K562 (cell line): ENCODE data around the gene PRSS23.

Experiments used
- ATF6 ChIP-seq: sonication (generic); formaldehyde crosslinking; IDR thresholded peaks from 2 replicates; pipeline ENCODE4 v1.4.0; 2020; ENCODE audit warnings: mild to moderate bottlenecking, missing genetic modification reagents
- MED1 ChIP-seq: sonication (generic); formaldehyde crosslinking; IDR thresholded peaks from 2 replicates; pipeline ENCODE4 v1.8.1; 2023; ENCODE audit warnings: missing genetic modification reagents, borderline replicate concordance
- MYC ChIP-seq, 2 experiments: fragments of 250-450 bp in 1 of 2; sonication (Bioruptor Pico) in 1 of 2; IDR thresholded peaks; 2 replicates each; pipeline versions ENCODE4 v1.5.1 to v1.6.1; 2012 to 2021; ENCODE audit warnings: low read depth in 2 of 2, borderline replicate concordance in 1 of 2, improper control_type of control experiment in 1 of 2, low read length in 1 of 2, mild to moderate bottlenecking in 1 of 2, moderate library complexity in 1 of 2
- NR3C1 ChIP-seq: sonication (generic); formaldehyde crosslinking; IDR thresholded peaks from 2 replicates; pipeline ENCODE4 v1.8.1; 2022; ENCODE audit warnings: missing genetic modification reagents
- SMARCE1 ChIP-seq: fragments of 450-650 bp; IDR thresholded peaks from 2 replicates; pipeline ENCODE4 v1.7.1; 2016; ENCODE audit warnings: mild to moderate bottlenecking

DNA sequence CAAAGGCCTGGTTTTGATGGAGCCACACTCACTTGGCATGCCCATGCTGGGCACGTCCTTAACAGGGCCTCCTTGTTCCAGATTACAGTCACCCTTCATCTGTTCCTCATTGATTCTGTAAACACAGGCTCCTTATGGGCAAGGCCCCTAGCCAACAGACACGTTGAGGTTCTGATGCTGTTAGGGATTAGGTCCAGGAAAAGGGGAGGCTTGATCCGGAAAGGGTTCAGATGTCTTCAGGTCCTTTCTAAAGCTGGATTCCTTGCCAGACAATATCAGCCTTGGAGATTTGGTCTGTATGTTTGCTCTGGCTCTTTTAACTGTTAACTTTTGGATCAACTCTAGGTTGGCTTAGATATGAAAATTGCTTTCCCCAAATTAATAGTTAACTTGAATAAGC, 46.9 kb upstream of the PRSS23 start:
- TF ChIP-seq NR3C1 (CRISPR knock-in tag) (no peak), MYC (IDR thresholded peaks at IDR 0.05; ENCODE audit: low read depth, low read length) (no peak), MYC (CRISPR knock-in tag; IDR thresholded peaks at IDR 0.05; ENCODE audit: borderline replicate concordance, low read depth) (no peak), SMARCE1 (no peak), ATF6 (CRISPR knock-in tag) (no peak), MED1 (CRISPR knock-in tag) (no peak)
